Body of pancreas (tissue), 4 donors: ENCODE measurements around the gene RPL10A.

ENCODE experiments used
- CTCF ChIP-seq, 7 experiments: fragments of 450-650 bp in 4 of 7; fragments of 200-600 bp in 3 of 7; sonication (generic) in 3 of 7; IDR thresholded peaks; one replicate each; pipeline ENCODE4 v1.5.1; 2016 to 2019; ENCODE audit warnings: antibody characterized with exemption in 7 of 7
- POLR2A ChIP-seq, 3 donors: fragments of 450-650 bp; IDR thresholded peaks; one replicate each; pipeline ENCODE4 v1.6.1; 2016; ENCODE audit warnings: antibody characterized with exemption in 3 of 3, mild to moderate bottlenecking in 2 of 3

- no peak for TF ChIP-seq POLR2A (IDR thresholded peaks at IDR 0.05)
- no peak for TF ChIP-seq CTCF (IDR thresholded peaks at IDR 0.05)
Measured at GRCh38 chr6:35475573-35475972, 7.4 kb downstream of the RPL10A start.
